Measurements from ENCODE around the gene OPCML. TPM values are rescaled to one million over a fixed set of nuclear protein-coding genes. Genes with fewer than 3 reads are reported as not detected.

OPCML gene
- total and polyA plus RNA-seq, 4 donors = under 0.01 to 0.01 TPM; not detected in 2

GRCh38 chr11:132561937-132562336 lies 970.4 kb downstream of the OPCML start (continued):
- TF ChIP-seq FOXA1 (IDR thresholded peaks at IDR 0.05) (no peak), RAD21 (IDR thresholded peaks at IDR 0.05) (no peak), ZBTB33 (IDR thresholded peaks at IDR 0.05) (no peak), TAF1 (conservative IDR thresholded peaks at IDR 0.05) (no peak), FOXA2 (IDR thresholded peaks at IDR 0.05) (no peak), JUND (IDR thresholded peaks at IDR 0.05) (no peak)

GRCh38 chr11:132559331-132560036 lies 972.8 kb downstream of the OPCML start:
- Histone ChIP-seq H3K27me3 (ENCODE audit: control insufficient read depth in 4 of 4, insufficient read depth in 4 of 4, low read length in 3 of 4) (no peaks in the 10 kb centered on the region), H3K9ac (ENCODE audit: low read depth in 1 of 2, low read length in 2 of 2) (no peak overlapping the region), H3K4me1 (ENCODE audit: control insufficient read depth in 4 of 4, insufficient read depth in 4 of 4, low read length in 3 of 4) (peaks cover 0 to 4% (median 2%) of the 10 kb centered on the region in 4 donors), H3K27ac (ENCODE audit: low read depth in 1 of 2, low read length in 2 of 2) (no peak overlapping the region), H3K36me3 (ENCODE audit: control insufficient read depth in 4 of 4, insufficient read depth in 3 of 4, low read depth in 1 of 4, low read length in 3 of 4) (no peaks in the 10 kb centered on the region), H3K9me3 (ENCODE audit: control insufficient read depth in 4 of 4, low read length in 3 of 4) (no peaks in the 10 kb centered on the region), H3K4me3 (ENCODE audit: low read depth in 1 of 3, low read length in 3 of 3) (no peak overlapping the region)
- TF ChIP-seq SP1 (IDR thresholded peaks at IDR 0.05) (no peak), TAF1 (conservative IDR thresholded peaks at IDR 0.05) (no peak), FOXA2 (IDR thresholded peaks at IDR 0.05) (no peak), RAD21 (IDR thresholded peaks at IDR 0.05) (no peak), CTCF (IDR thresholded peaks at IDR 0.05; ENCODE audit: low read depth, low read length, missing input control) (no peak), RXRA (IDR thresholded peaks at IDR 0.05) (no peak), EGR1 (IDR thresholded peaks at IDR 0.05; ENCODE audit: low read depth in 2 of 2) (no peak), NR2F2 (IDR thresholded peaks at IDR 0.05) (no peak), FOXA1 (IDR thresholded peaks at IDR 0.05) (no peak), ZBTB33 (IDR thresholded peaks at IDR 0.05) (no peak), ATF3 (IDR thresholded peaks at IDR 0.05) (no peak), JUND (IDR thresholded peaks at IDR 0.05) (no peak), HNF4A (conservative IDR thresholded peaks at IDR 0.05) (no peak), REST (IDR thresholded peaks at IDR 0.05) (no peak), GABPA (IDR thresholded peaks at IDR 0.05 in 1 of 2, conservative IDR thresholded peaks at IDR 0.05 in 1 of 2) (no peak), MAX (IDR thresholded peaks at IDR 0.05) (no peak), HNF4G (IDR thresholded peaks at IDR 0.05) (no peak)
- WGBS = 55% methylated on average over 5 of the region's 5 CpGs
- no peak for DNase-seq (ENCODE audit: low spot score)
